Right lobe of liver (tissue), 6 donors: ENCODE results near the gene METTL8. TPM values are rescaled to one million over a fixed set of nuclear protein-coding genes. Genes with fewer than 3 reads are reported as not detected.

Source experiments
- ATAC-seq, 4 donors: fragments of 200-7000 bp; cut with Tn5 transposase; one replicate each; pipeline ENCODE4 v1.9.1; 2020; ENCODE audit warnings: mild to moderate bottlenecking in 4 of 4, moderate library complexity in 4 of 4
- DNase-seq, 3 donors: peaks; one replicate each; pipeline ENCODE4 v3.0.0-alpha.2; 2020
- H3K27ac ChIP-seq, 3 donors: fragments of 200-600 bp; one replicate each; pipeline ENCODE4 v1.8.0; 2022
- H3K27me3 ChIP-seq, 2 donors: fragments of 200-600 bp; one replicate each; pipeline ENCODE4 v1.8.0; 2022
- H3K36me3 ChIP-seq, 4 donors: fragments of 200-600 bp; sonication (generic) in 1 of 4; one replicate each; pipeline versions ENCODE4 v1.5.1 to v1.8.0; 2017 to 2022; ENCODE audit warnings: control low read depth in 1 of 4
- H3K4me1 ChIP-seq, 4 donors: fragments of 200-600 bp; sonication (generic) in 1 of 4; one replicate each; pipeline versions ENCODE4 v1.5.1 to v1.8.0; 2017 to 2022; ENCODE audit warnings: control low read depth in 1 of 4
- H3K4me3 ChIP-seq, 3 donors: fragments of 200-600 bp; one replicate each; pipeline ENCODE4 v1.8.0; 2022
- H3K9me3 ChIP-seq, 4 donors: fragments of 200-600 bp; sonication (generic) in 1 of 4; one replicate each; pipeline versions ENCODE4 v1.5.1 to v1.8.0; 2017 to 2022; ENCODE audit warnings: control low read depth in 1 of 4
- POLR2A ChIP-seq: fragments of 450-650 bp; IDR thresholded peaks from one replicate; pipeline ENCODE4 v1.6.1; 2017; ENCODE audit warnings: antibody characterized with exemption, mild to moderate bottlenecking
- WGBS: methylation state at CpG from one replicate; pipeline ENCODE4 v1.1.6; 2018; ENCODE audit warnings: low coverage, low lambda C conversion rate; ENCODE audit not compliant: insufficient coverage; ENCODE audit errors: missing lambda C conversion rate; 5-methylcytosine and 5-hydroxymethylcytosine counted together
- intact Hi-C, 2 donors: fragments of 100-400 bp; cut with DNase I; formaldehyde crosslinking; loops; one replicate each; pipeline versions ENCODE4 v1.11.2 to v1.14.1; 2022
- total RNA-seq, 6 experiments: library from RNA; depleted of rRNA in 2 of 6; stranded (reverse); fragments of >200 nt in 2 of 6; fragmentation: NEBNext Ultra II Directional in 3 of 6; extraction: Animal tissue kit (Norgen Biotek cat#: 25700) in 3 of 6; gene quantifications; one replicate each; pipeline versions ENCODE4 v1.1.0 to v1.2.4, GENCODE V29; 2016 to 2023
- TF ChIP-seq, protein P1 (sequence below), 4 donors: fragments of 200-600 bp in 3 of 4; fragments of 450-650 bp in 1 of 4; IDR thresholded peaks; one replicate each; pipeline versions ENCODE4 v1.5.1 to v1.8.0; 2016 to 2022; ENCODE audit warnings: antibody characterized with exemption in 4 of 4, mild to moderate bottlenecking in 2 of 4
- donor health status: DM: no; HTN: yes; CAD: no.
- donor health status: DM: no; HTN: no; CAD: no.
- donor health status: DM: no; HTN: no; CAD: no.
- donor health status: DM: no; HTN: yes; CAD: no.
- donor health status: DM: no; HTN: yes; CAD: no.

The METTL8 gene
- total RNA-seq, 6 experiments from 2014 or later = 6.5 to 13.8 (median 9.5) TPM

DNA sequence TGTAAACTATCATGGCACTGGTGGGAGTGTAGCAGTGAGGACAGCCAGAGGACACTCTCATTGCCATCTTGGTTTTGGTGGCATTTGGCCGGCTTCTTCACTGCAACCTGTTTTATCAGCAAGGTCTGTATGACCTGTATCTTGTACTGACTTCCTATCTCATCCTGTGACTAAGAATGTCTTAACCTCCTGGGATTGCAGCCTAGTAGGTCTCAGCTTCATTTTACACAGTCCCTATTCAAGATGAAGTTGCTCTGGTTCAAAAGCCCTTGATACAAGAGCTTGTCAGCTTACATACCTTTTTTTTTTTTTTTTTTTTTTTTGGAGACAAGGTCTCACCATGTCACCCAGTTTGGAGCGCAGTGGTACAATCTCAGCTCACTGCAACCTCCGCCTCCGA is 110.9 kb downstream of the METTL8 start:
- TF ChIP-seq, protein P1, sequence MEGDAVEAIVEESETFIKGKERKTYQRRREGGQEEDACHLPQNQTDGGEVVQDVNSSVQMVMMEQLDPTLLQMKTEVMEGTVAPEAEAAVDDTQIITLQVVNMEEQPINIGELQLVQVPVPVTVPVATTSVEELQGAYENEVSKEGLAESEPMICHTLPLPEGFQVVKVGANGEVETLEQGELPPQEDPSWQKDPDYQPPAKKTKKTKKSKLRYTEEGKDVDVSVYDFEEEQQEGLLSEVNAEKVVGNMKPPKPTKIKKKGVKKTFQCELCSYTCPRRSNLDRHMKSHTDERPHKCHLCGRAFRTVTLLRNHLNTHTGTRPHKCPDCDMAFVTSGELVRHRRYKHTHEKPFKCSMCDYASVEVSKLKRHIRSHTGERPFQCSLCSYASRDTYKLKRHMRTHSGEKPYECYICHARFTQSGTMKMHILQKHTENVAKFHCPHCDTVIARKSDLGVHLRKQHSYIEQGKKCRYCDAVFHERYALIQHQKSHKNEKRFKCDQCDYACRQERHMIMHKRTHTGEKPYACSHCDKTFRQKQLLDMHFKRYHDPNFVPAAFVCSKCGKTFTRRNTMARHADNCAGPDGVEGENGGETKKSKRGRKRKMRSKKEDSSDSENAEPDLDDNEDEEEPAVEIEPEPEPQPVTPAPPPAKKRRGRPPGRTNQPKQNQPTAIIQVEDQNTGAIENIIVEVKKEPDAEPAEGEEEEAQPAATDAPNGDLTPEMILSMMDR (IDR thresholded peaks at IDR 0.05) = no peak
- TF ChIP-seq POLR2A = no peak

GRCh38 chr2:171320731-171321130 is 113.1 kb downstream of the METTL8 start:
- Histone ChIP-seq H3K9me3 (no peaks in the 10 kb centered on the region), H3K4me3 (no peak overlapping the region), H3K4me1 (no peaks in the 10 kb centered on the region), H3K36me3 (no peaks in the 10 kb centered on the region), H3K27ac (no peak overlapping the region), H3K27me3 (no peaks in the 10 kb centered on the region)
- intact Hi-C loops = no loop called here
- no peak for TF ChIP-seq POLR2A
- TF ChIP-seq, protein P1 (IDR thresholded peaks at IDR 0.05) = no peak
- ATAC-seq (no peak), DNase-seq (no peak)

More for the DNA sequence above, 110.9 kb downstream of the METTL8 start:
- intact Hi-C loops = no loop called here
- no peaks in the 10 kb centered on the region for H3K36me3 ChIP-seq
- H3K4me3 ChIP-seq = no peak overlapping the region
- WGBS = 100% methylated on average over 3 of the region's 4 CpGs
- ATAC-seq (no peak), DNase-seq (no peak)
- H3K27ac ChIP-seq = no peak overlapping the region
- no peaks in the 10 kb centered on the region for H3K27me3 ChIP-seq
- no peaks in the 10 kb centered on the region for H3K9me3 ChIP-seq
- H3K4me1 ChIP-seq = no peaks in the 10 kb centered on the region

GRCh38 chr2:171320208-171320621 is 113.6 kb downstream of the METTL8 start:
- 86% methylated on average over 5 of the region's 5 CpGs for WGBS
- TF ChIP-seq POLR2A = no peak
- TF ChIP-seq, protein P1 (IDR thresholded peaks at IDR 0.05) = no peak
- H3K4me3 ChIP-seq = no peak overlapping the region
- intact Hi-C loops = no loop called here
- H3K27ac ChIP-seq = no peak overlapping the region
- no peaks in the 10 kb centered on the region for H3K4me1 ChIP-seq
- H3K9me3 ChIP-seq = no peaks in the 10 kb centered on the region
- no peak for ATAC-seq
- no peaks in the 10 kb centered on the region for H3K27me3 ChIP-seq
- no peaks in the 10 kb centered on the region for H3K36me3 ChIP-seq
- no peak for DNase-seq

DNA sequence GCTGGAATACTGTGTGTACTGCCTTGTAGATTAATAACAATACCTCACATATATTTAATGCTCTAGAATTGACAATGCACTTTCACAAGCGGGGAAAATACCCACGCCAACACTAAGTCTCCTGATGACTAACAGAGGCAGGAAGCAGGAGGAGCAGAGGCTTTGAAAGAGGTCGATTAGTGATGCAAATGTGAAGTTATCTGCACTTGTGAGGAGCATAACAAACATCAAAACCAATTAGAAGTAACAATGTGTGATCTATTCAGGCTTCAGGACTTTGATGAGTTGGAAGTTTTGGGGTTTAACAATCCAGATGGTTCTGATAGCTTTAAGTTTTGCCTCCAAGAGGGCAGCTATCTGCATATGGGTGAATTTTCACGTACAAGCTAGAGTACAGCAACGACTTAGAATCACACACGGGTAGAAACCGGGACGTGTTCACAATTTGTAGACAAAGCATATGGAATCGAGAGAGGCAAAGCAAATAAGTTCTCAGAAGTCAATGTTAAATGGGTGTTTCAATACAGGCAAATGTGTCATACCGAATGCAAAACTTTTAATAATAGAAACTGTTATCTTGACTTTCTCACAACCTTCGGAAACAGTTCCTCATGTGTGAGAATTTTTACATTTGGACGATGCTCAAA is 114.5 kb downstream of the METTL8 start:
- Histone ChIP-seq H3K4me3 (no peak overlapping the region), H3K36me3 (no peaks in the 10 kb centered on the region), H3K27ac (no peak overlapping the region), H3K9me3 (no peaks in the 10 kb centered on the region), H3K4me1 (no peaks in the 10 kb centered on the region), H3K27me3 (no peaks in the 10 kb centered on the region)
- 70% methylated on average over 12 of the region's 12 CpGs for WGBS
- no peak for TF ChIP-seq POLR2A
- TF ChIP-seq, protein P1 (IDR thresholded peaks at IDR 0.05) = no peak
- ATAC-seq (no peak), DNase-seq (no peak)
- intact Hi-C loops = no loop called here
